Lower lobe of right lung (tissue), 2 donors: ENCODE measurements around the gene RXYLT1. TPM values are rescaled to one million over a fixed set of nuclear protein-coding genes. Genes with fewer than 3 reads are reported as not detected.
"Not testable (repeated sequence)": the region's sequence is repeated elsewhere in the genome, so short reads cannot be mapped to it uniquely, and the experiment has no call there.

ENCODE experiments used
- ATAC-seq, 2 donors: fragments of 200-7000 bp; cut with Tn5 transposase; one replicate each; pipeline ENCODE4 v1.9.1; 2020 to 2022; ENCODE audit warnings: mild to moderate bottlenecking in 2 of 2, moderate library complexity in 2 of 2
- DNase-seq: peaks from one replicate; pipeline ENCODE4 v3.0.0-alpha.2; 2020
- H3K27ac ChIP-seq: fragments of 200-600 bp; one replicate; pipeline ENCODE4 v1.8.0; 2022
- H3K27me3 ChIP-seq: fragments of 200-600 bp; one replicate; pipeline ENCODE4 v1.8.0; 2022; ENCODE audit warnings: low read depth
- H3K36me3 ChIP-seq: fragments of 200-600 bp; one replicate; pipeline ENCODE4 v1.8.0; 2022; ENCODE audit warnings: mild to moderate bottlenecking
- H3K4me1 ChIP-seq: fragments of 200-600 bp; one replicate; pipeline ENCODE4 v1.8.0; 2022
- H3K4me3 ChIP-seq: fragments of 200-600 bp; one replicate; pipeline ENCODE4 v1.8.0; 2022; ENCODE audit warnings: mild to moderate bottlenecking
- H3K9me3 ChIP-seq: fragments of 200-600 bp; one replicate; pipeline ENCODE4 v1.8.0; 2022
- intact Hi-C: fragments of 100-400 bp; cut with DNase I; formaldehyde crosslinking; loops from one replicate; pipeline ENCODE4 v1.11.0; 2022
- long read RNA-seq: library from polyadenylated mRNA; unstranded; transcript quantifications from one replicate; pipeline ENCODE4 v2.0.0, GENCODE V29; 2021
- total RNA-seq: library from RNA; stranded (reverse); fragmentation: NEBNext Ultra II Directional; extraction: Animal tissue kit (Norgen Biotek cat#: 25700); gene quantifications from one replicate; pipeline ENCODE4 v1.2.1, GENCODE V29; 2021
- TF ChIP-seq, protein P1 (sequence below): fragments of 200-600 bp; IDR thresholded peaks from one replicate; pipeline ENCODE4 v1.8.0; 2022; ENCODE audit warnings: antibody characterized with exemption, mild to moderate bottlenecking
- donor health status: DM: no; HTN: yes; CAD: no; lungs with severe emphysema.

RXYLT1 gene, protein sequence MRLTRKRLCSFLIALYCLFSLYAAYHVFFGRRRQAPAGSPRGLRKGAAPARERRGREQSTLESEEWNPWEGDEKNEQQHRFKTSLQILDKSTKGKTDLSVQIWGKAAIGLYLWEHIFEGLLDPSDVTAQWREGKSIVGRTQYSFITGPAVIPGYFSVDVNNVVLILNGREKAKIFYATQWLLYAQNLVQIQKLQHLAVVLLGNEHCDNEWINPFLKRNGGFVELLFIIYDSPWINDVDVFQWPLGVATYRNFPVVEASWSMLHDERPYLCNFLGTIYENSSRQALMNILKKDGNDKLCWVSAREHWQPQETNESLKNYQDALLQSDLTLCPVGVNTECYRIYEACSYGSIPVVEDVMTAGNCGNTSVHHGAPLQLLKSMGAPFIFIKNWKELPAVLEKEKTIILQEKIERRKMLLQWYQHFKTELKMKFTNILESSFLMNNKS
- 14.5 TPM for total RNA-seq
- long read RNA-seq, transcript RXYLT1-205 (6 exons, 1,966 nt): minor isoform, 5 of 30 reads
- long read RNA-seq, transcript RXYLT1-201 (6 exons, 1,918 nt): major isoform, 12 of 30 reads
- long read RNA-seq, partial matches to known transcripts: 6 of 30 reads
- long read RNA-seq, other reads (novel, unspliced or antisense): 2 of 30 reads

DNA sequence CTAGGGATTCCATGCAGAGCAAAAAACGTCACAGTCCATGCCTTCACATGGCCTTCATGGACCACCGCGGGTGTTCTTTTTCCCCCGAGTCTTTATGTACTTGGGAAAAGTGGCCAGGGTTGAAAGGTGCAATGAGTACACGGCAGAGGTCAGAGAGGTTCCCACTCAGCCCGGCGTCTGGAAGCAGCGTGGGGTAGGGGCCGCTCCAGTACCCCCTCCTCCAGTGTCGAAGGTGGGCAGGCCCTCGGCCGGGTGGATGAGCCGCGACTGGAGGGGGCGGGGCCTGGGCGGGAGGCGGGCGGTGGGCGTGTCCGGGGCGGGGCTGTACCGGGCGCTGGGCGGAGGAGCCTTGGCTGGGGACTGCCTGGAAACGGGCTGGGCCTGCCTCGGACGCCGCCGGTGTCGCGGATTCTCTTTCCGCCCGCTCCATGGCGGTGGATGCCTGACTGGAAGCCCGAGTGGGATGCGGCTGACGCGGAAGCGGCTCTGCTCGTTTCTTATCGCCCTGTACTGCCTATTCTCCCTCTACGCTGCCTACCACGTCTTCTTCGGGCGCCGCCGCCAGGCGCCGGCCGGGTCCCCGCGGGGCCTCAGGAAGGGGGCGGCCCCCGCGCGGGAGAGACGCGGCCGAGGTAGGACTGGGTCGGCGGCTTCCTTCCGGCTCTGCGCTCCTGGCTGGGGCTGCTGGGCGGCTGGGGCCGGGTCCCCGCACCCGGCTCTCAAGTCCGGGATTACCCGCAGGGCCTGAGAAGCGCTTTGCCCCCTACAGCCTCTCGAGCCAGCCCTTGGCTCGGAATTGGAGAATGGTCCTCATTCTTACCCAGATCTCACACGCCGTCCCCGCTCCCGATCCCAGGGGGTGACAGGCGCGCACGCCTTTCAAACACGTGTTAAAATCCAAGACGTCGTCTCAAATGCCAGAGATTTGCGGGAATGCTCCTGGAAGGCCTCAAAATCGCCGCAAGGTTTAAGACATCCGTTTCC is at the start of gene RXYLT1:
TSS of gene RXYLT1 (plus strand) at position 412 of the 984 bp plus-strand sequence. CDS start at position 464, 52 bp downstream.
- ATAC-seq (peak; percentile 100), DNase-seq (peak; percentile 87)
- Histone ChIP-seq H3K9me3 (no peaks in the 10 kb centered on the region), H3K4me3 (peak within 1 kb of the TSS; percentile 79), H3K4me1 (peaks cover 10% of the 10 kb centered on the region), H3K27me3 (no peaks in the 10 kb centered on the region), H3K36me3 (peaks cover 19% of the 10 kb centered on the region), H3K27ac (peak within 1 kb of the TSS; percentile 92)
- intact Hi-C loops: no loop called here
- TF ChIP-seq, protein P1, sequence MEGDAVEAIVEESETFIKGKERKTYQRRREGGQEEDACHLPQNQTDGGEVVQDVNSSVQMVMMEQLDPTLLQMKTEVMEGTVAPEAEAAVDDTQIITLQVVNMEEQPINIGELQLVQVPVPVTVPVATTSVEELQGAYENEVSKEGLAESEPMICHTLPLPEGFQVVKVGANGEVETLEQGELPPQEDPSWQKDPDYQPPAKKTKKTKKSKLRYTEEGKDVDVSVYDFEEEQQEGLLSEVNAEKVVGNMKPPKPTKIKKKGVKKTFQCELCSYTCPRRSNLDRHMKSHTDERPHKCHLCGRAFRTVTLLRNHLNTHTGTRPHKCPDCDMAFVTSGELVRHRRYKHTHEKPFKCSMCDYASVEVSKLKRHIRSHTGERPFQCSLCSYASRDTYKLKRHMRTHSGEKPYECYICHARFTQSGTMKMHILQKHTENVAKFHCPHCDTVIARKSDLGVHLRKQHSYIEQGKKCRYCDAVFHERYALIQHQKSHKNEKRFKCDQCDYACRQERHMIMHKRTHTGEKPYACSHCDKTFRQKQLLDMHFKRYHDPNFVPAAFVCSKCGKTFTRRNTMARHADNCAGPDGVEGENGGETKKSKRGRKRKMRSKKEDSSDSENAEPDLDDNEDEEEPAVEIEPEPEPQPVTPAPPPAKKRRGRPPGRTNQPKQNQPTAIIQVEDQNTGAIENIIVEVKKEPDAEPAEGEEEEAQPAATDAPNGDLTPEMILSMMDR: no peak

DNA sequence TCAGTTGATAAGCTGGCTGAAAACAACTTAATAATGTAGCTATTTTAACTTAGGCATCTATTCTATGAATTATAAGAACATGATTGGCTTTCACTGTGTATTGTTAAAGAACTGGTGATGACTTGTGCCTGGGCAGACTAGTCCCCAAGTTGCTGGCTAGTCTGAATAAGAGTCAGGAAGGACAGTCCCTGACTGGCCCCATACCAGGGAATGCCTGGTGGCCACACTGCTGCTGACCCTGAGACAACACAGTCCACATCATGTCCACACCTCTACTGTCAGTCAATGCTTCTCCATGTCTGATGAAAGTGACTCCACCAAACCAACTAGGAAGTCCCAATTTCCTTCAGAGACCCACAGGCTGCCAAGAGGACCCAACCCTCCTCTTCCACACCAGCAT is 46.9 kb upstream of the RXYLT1 start:
- H3K9me3 ChIP-seq, ATAC-seq, H3K36me3 ChIP-seq, intact Hi-C loops, H3K27ac ChIP-seq, DNase-seq, H3K4me3 ChIP-seq, H3K27me3 ChIP-seq, H3K4me1 ChIP-seq: not testable (repeated sequence)

DNA sequence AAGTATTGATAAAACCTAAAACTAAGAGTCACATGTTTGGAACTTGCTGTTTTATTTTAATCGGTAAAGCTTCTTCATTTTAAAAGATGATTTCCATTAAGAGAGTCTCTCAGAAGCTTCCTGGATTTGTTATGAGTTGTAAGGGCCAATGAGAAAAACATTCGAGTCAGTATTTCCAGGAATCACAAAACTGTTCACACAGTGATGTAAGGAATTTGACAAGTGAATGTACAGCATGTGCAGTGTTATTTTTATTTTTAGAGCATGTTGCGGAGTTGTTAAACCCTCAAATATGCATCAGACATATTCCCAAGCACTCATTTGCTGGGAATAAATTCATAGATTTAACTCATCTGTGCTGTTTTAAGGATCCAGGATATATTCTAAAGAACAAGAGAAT is 46.1 kb upstream of the RXYLT1 start:
- H3K27ac ChIP-seq, H3K4me3 ChIP-seq, H3K4me1 ChIP-seq, intact Hi-C loops, ATAC-seq, H3K36me3 ChIP-seq, H3K27me3 ChIP-seq, H3K9me3 ChIP-seq, DNase-seq: not testable (repeated sequence)

DNA sequence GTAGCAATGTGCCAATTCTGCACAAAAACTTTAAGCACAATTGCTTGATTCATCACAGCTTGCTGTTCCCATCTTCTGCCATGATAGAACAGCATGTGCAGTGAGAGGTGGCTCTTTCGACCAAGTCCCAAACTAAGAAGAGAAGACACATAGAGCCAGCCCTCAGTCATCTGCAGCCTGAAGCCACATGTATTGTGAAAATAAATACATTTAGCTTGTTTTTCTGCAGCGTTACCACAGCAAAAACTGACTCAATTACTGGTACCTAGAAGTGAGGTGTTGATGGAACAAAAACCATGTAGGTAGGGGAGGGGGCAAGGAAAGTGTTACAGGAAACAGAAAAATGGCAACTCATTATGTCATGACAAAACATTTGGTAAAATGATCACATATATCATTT is 39.2 kb upstream of the RXYLT1 start:
- intact Hi-C loops, H3K9me3 ChIP-seq, DNase-seq, H3K4me3 ChIP-seq, H3K4me1 ChIP-seq, ATAC-seq, H3K36me3 ChIP-seq, H3K27me3 ChIP-seq, H3K27ac ChIP-seq: not testable (repeated sequence)

DNA sequence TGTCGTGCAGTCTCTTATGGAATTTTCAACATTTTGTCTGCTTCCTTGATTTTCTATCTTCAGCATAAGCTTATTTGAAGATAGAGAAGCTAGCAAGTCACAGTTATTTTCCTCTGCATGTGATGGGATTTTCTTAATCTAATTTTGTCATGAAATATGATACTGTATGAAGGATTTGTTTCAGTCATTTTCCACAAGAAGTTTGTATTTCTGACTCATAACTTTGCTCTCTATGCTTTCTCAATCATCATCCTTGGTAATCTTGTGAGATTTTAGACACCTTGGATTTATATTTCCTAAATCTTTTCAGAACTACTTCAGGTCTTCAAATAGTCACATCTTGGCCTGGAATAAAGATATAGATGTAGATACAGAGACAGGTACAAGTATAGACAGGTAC is 38.3 kb upstream of the RXYLT1 start:
- ATAC-seq, H3K9me3 ChIP-seq, H3K4me3 ChIP-seq, H3K4me1 ChIP-seq, H3K36me3 ChIP-seq, H3K27ac ChIP-seq, intact Hi-C loops, DNase-seq, H3K27me3 ChIP-seq: not testable (repeated sequence)

DNA sequence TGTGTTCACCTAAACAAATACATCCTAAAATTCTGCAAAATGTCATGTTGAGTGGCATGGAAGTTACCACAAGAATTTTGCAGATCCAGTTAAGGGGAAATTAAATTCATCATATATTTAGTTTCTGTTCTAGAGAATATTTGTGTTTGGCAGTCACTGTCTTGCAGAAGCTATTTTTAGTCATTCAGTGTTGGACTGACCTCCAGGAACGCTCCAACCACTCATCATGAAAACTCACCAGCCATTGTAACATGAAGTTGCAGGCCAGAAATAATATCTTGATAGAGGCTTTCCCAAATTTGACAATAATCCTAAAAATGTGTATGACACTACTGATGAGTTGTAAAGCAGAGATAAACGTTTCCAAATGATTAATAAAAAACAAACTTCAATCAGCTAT is 35.6 kb upstream of the RXYLT1 start:
- H3K27me3 ChIP-seq, H3K9me3 ChIP-seq, ATAC-seq, intact Hi-C loops, H3K27ac ChIP-seq, DNase-seq, H3K4me3 ChIP-seq, H3K36me3 ChIP-seq, H3K4me1 ChIP-seq: not testable (repeated sequence)

DNA sequence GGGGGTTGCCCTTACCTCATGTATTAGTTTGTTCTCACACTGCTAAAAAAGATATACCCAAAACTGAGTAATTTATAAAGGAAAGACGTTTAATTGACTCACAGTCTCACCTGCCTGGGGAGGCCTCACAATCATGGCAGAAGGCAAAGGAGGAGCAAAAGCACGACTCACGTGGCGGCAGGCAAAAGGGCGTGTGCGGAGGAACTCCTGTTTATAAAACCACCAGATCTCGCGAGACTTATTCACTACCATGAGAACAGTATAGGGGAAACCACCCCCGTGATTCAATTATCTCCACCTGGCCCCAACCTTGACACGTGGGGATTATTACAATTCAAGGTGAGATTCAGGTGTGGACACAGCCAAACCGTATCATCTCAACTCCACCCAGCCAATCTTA is 33.2 kb upstream of the RXYLT1 start:
- H3K4me1 ChIP-seq, H3K9me3 ChIP-seq, intact Hi-C loops, H3K27me3 ChIP-seq, ATAC-seq, H3K4me3 ChIP-seq, H3K27ac ChIP-seq, DNase-seq, H3K36me3 ChIP-seq: not testable (repeated sequence)

DNA sequence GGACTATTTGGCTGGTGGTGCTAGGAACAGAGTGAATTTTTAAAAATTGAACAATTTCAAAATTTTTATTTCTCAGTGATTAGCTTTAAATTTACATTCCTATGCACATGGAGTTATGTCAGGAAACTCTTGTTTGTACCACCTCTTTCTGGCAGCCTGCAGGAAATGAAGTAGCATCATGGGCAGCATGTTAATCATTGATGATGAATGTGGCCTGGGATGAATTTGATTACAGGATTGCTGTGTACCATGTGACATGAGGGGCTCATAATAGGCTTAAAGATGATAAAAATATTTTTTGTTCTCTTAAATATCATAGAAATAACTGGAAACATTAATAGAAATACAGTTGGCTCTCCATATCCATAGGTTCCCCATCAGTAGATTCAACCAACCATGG is 32.6 kb upstream of the RXYLT1 start:
- H3K27ac ChIP-seq, ATAC-seq, intact Hi-C loops, H3K36me3 ChIP-seq, H3K9me3 ChIP-seq, DNase-seq, H3K4me1 ChIP-seq, H3K27me3 ChIP-seq, H3K4me3 ChIP-seq: not testable (repeated sequence)
